RWPE2 (cell line): Measurements from ENCODE around the gene SLC6A18.
"Not testable (repeated sequence)": the region's sequence is repeated elsewhere in the genome, so short reads cannot be mapped to it uniquely, and the experiment has no call there.

Experiments
- ATAC-seq: fragments of 200-7000 bp; cut with Tn5 transposase; 3 replicates; pipeline ENCODE4 v1.9.1; 2021; ENCODE audit warnings: low read depth
- DNase-seq: peaks from one replicate; pipeline ENCODE4 v3.0.0-alpha.2; 2020; ENCODE audit warnings: low spot score
- H3K27ac ChIP-seq: fragments of 450-650 bp; 2 replicates; pipeline ENCODE4 v1.5.1; 2017; ENCODE audit warnings: mild to moderate bottlenecking; ENCODE audit not compliant: poor library complexity, severe bottlenecking
- H3K27me3 ChIP-seq: fragments of 250-450 bp; sonication (Bioruptor Pico); 2 replicates; pipeline ENCODE4 v1.5.1; 2021; ENCODE audit warnings: mild to moderate bottlenecking, moderate library complexity; ENCODE audit not compliant: insufficient read depth, poor library complexity, severe bottlenecking
- H3K36me3 ChIP-seq: fragments of 250-450 bp; sonication (Bioruptor Pico); 2 replicates; pipeline ENCODE4 v1.5.1; 2020; ENCODE audit warnings: low read depth, mild to moderate bottlenecking, moderate library complexity
- H3K4me1 ChIP-seq: fragments of 250-450 bp; sonication (Bioruptor Pico); 2 replicates; pipeline ENCODE4 v1.5.1; 2021; ENCODE audit warnings: mild to moderate bottlenecking, moderate library complexity; ENCODE audit not compliant: insufficient read depth, poor library complexity, severe bottlenecking
- H3K4me3 ChIP-seq: fragments of 250-450 bp; sonication (Bioruptor Pico); 2 replicates; pipeline ENCODE4 v1.5.1; 2021; ENCODE audit warnings: mild to moderate bottlenecking, moderate library complexity; ENCODE audit not compliant: severe bottlenecking
- H3K9me3 ChIP-seq: fragments of 250-450 bp; sonication (Bioruptor Pico); 2 replicates; pipeline ENCODE4 v1.5.1; 2021; ENCODE audit warnings: mild to moderate bottlenecking, moderate library complexity; ENCODE audit not compliant: severe bottlenecking
- CTCF ChIP-seq: fragments of 450-650 bp; IDR thresholded peaks from one replicate; pipeline ENCODE4 v1.5.1; 2017; ENCODE audit warnings: mild to moderate bottlenecking, moderate library complexity; ENCODE audit not compliant: poor library complexity, severe bottlenecking

Gene SLC6A18

DNA sequence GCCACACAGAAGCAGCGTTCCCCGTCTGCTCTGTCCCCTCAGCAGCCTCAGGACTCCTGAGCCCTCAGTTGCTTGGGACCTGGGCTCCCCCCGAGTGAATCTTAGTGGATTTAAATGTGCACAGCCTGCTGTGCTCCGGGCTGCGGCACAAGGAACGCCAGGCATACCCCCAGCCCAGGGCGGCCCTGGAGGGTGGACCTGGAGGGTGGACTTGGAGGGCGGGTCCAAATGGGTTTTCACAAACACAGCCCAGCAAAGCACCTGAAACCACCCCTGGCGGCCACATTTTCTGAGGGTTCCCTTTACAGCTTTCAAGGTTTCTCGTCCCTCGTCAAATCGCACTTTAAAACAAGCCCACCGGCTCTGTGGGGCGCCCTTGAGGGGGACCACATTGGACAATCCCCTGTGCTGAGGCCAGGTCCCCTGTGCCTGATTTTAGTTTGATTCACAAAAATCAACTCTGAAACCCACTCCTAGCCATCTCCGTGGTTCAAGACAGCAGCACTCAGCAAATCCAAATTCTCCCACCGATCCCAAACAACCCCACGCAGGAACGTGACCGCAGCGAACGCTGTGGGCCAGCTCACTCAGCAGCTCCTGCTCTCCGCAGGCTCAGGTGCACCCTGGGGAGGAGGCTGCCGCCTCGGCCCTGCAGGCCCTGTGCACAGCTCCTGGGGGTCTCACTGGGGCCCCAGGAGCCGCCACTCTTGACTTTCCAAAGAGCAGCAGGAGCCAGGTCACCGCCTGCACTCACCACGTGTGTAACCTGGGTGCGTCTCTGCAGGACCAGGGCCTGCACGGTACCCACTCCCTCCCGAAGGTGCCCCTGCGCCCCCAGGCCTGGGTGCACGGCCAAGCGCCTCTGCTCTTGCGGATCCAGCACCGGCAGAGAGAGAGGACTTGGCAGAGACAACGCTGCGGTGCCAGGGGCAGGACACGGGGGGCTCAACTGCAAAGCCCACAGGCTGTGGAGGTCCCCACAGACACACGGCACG, 40.6 kb downstream of the SLC6A18 start:
- Histone ChIP-seq H3K9me3 (no peaks in the 10 kb centered on the region), H3K27me3 (no peaks in the 10 kb centered on the region), H3K36me3 (no peaks in the 10 kb centered on the region), H3K4me1 (no peaks in the 10 kb centered on the region), H3K27ac (no peak overlapping the region), H3K4me3 (no peak overlapping the region)
- TF ChIP-seq CTCF, result no peak
- no peak for DNase-seq
- ATAC-seq, result no peak

DNA sequence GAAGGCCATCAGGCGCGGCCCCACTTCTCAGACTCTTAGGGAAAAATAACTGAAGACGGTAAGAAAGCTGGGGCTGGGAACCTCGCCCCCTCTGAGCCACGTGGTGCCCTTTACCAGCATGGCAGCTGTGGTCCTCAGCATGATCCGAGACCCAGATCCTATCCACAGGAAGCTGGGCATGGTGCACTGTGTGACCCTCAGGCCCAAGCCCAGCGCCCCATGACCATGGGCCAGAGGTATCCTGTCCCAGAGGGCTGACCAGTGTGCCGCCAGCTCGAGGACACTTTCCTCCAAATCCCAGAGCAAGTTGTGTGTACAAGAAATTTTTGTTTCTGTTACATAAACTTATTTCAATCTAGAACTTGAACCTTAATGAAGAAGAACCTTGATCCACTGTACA, 41.6 kb downstream of the SLC6A18 start:
- no peaks in the 10 kb centered on the region for H3K4me1 ChIP-seq
- no peaks in the 10 kb centered on the region for H3K27me3 ChIP-seq
- H3K27ac ChIP-seq, result no peak overlapping the region
- ATAC-seq (no peak), DNase-seq (no peak)
- no peak overlapping the region for H3K4me3 ChIP-seq
- TF ChIP-seq CTCF, result no peak
- H3K36me3 ChIP-seq, result no peaks in the 10 kb centered on the region
- no peaks in the 10 kb centered on the region for H3K9me3 ChIP-seq

DNA sequence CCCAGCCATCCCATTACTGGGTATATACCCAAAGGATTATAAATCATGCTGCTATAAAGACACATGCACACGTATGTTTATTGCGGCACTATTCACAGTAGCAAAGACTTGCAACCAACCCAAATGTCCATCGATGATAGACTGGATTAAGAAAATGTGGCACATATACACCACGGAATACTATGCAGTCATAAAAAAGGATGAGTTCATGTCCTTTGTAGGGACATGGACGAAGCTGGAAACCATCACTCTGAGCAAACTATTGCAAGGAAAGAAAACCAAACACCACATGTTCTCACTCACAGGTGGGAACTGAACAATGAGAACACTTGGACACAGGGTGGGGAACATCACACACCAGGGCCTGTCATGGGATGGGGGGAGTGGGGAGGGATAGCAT, 42.3 kb downstream of the SLC6A18 start:
- H3K27me3 ChIP-seq, DNase-seq, H3K9me3 ChIP-seq, ATAC-seq, H3K4me1 ChIP-seq, H3K36me3 ChIP-seq, H3K4me3 ChIP-seq, H3K27ac ChIP-seq: not testable (repeated sequence)

DNA sequence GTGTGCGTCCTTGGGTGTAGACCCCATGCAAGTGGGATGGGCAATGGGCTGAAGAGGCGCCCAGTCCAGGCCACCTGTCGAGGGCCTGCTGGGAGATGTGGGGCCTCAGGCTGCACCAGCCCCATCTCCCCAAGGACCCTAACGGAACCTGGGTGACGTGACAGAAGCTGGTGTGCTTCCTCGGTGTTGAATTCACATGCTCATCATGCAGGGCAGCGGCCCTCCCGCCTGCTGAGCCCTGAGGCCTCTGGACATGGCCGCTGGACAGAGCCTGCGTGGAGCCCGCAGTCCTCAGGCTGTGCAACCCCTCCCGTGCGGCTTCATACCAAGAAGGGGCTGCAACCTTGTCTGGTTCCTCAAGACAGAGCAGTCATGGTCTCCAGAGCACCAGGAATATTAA, 42.9 kb downstream of the SLC6A18 start:
- DNase-seq (no peak), ATAC-seq (no peak)
- Histone ChIP-seq H3K36me3 (no peaks in the 10 kb centered on the region), H3K27me3 (no peaks in the 10 kb centered on the region), H3K4me1 (no peaks in the 10 kb centered on the region), H3K9me3 (no peaks in the 10 kb centered on the region), H3K4me3 (no peak overlapping the region), H3K27ac (no peak overlapping the region)
- TF ChIP-seq CTCF, result no peak

GRCh38 chr5:1268666-1269065, 43.5 kb downstream of the SLC6A18 start:
- Histone ChIP-seq H3K9me3 (no peaks in the 10 kb centered on the region), H3K4me3 (no peak overlapping the region), H3K27me3 (no peaks in the 10 kb centered on the region), H3K36me3 (no peaks in the 10 kb centered on the region), H3K4me1 (no peaks in the 10 kb centered on the region), H3K27ac (no peak overlapping the region)
- TF ChIP-seq CTCF, result no peak
- no peak for DNase-seq
- peak; percentile 68; the same call in 2 of the 3 replicates for ATAC-seq
